ENCODE results near the gene GCLM. TPM values are rescaled to one million over a fixed set of nuclear protein-coding genes. Genes with fewer than 3 reads are reported as not detected.
"Not testable (repeated sequence)": the region's sequence is repeated elsewhere in the genome, so short reads cannot be mapped to it uniquely, and the experiment has no call there.

The GCLM gene
- total RNA-seq, 1 experiment from 2014 or later = 26.3 TPM

GRCh38 chr1:93850687-93851326 is 58.4 kb downstream of the GCLM start:
- POLR2A ChIA-PET (ENCODE audit: unreplicated experiment); H3K27me3 ChIP-seq (ENCODE audit: low read length); H3K79me2 ChIP-seq (ENCODE audit: low read length); H3K9me2 ChIP-seq (replicated peaks; ENCODE audit: low read length); H4K20me1 ChIP-seq (ENCODE audit: low read length); H3K36me3 ChIP-seq (ENCODE audit: low read depth, low read length); intact Hi-C loops (cut with micrococcal nuclease); BruUV-seq (replicated peaks); CTCF ChIA-PET; H3K9me3 ChIP-seq (ENCODE audit: low read length); H2AFZ ChIP-seq (ENCODE audit: low read length); H3K4me3 ChIP-seq (ENCODE audit: low read length); ATAC-seq; H3K27ac ChIP-seq (ENCODE audit: low read length); H3K4me1 ChIP-seq (ENCODE audit: insufficient read depth, low read length); H3K4me2 ChIP-seq (ENCODE audit: low read length); H3F3A ChIP-seq (ENCODE audit: low read length, unreplicated experiment); H3K9ac ChIP-seq (ENCODE audit: low read length): not testable (repeated sequence)
- peak; percentile 63 for DNase-seq
- TF ChIP-seq CTCF (conservative IDR thresholded peaks at IDR 0.05; ENCODE audit: low read depth, low read length) = peak; percentile 57; the same call in 1 of the 2 replicates

GRCh38 chr1:93848350-93848883 is 60.8 kb downstream of the GCLM start:
- ChIA-PET POLR2A (ENCODE audit: unreplicated experiment) (no interaction called here), CTCF (interaction anchor here (0.6 kb wide), 1 partner anchor 633 kb away, joined by 3 read pairs; no protein-coding TSS in a partner anchor)
- Histone ChIP-seq H3K27me3 (ENCODE audit: low read length) (no peaks in the 10 kb centered on the region), H3K79me2 (ENCODE audit: low read length) (peaks cover 18% of the 10 kb centered on the region), H3K9me3 (ENCODE audit: low read length) (no peaks in the 10 kb centered on the region), H3F3A (ENCODE audit: low read length, unreplicated experiment) (peaks cover 3% of the 10 kb centered on the region), H3K9me2 (replicated peaks; ENCODE audit: low read length) (no peaks in the 10 kb centered on the region), H3K36me3 (ENCODE audit: low read depth, low read length) (no peaks in the 10 kb centered on the region), H4K20me1 (ENCODE audit: low read length) (no peaks in the 10 kb centered on the region), H2AFZ (ENCODE audit: low read length) (peak overlapping the region; percentile 88), H3K4me3 (ENCODE audit: low read length) (peak overlapping the region; percentile 82), H3K9ac (ENCODE audit: low read length) (peak overlapping the region; percentile 89), H3K4me2 (ENCODE audit: low read length) (peak overlapping the region; percentile 88), H3K27ac (ENCODE audit: low read length) (peak overlapping the region; percentile 93), H3K4me1 (ENCODE audit: insufficient read depth, low read length) (peaks cover 29% of the 10 kb centered on the region)
- ATAC-seq (no peak), DNase-seq (no peak)
- TF ChIP-seq EZH2phosphoT487 (IDR thresholded peaks at IDR 0.05; ENCODE audit: borderline replicate concordance, low read length) (no peak), EZH2 (IDR thresholded peaks at IDR 0.05; ENCODE audit: low read length, unreplicated experiment) (no peak), CTCF (conservative IDR thresholded peaks at IDR 0.05; ENCODE audit: low read depth, low read length) (no peak)
- BruUV-seq (replicated peaks) = no TSS peak
- intact Hi-C loops (cut with micrococcal nuclease) = loop anchor here (10.0 kb wide), 3 partner anchors 264 to 544 kb away; partner anchors contain the start of gene DR1

- H3K27me3 ChIP-seq (ENCODE audit: low read length) = no peaks in the 10 kb centered on the region
- H3K4me2 ChIP-seq (ENCODE audit: low read length) = peak overlapping the region; percentile 88
- BruUV-seq (replicated peaks) = TSS peak; percentile 37
- intact Hi-C loops (cut with micrococcal nuclease) = loop anchor here (1.0 to 10.0 kb wide), 4 partner anchors 61 to 543 kb away; partner anchors contain the start of genes DR1 and GCLM
- H2AFZ ChIP-seq (ENCODE audit: low read length) = peak overlapping the region; percentile 88
- no peaks in the 10 kb centered on the region for H4K20me1 ChIP-seq (ENCODE audit: low read length)
- peak; percentile 19 for ATAC-seq
- DNase-seq = peak; percentile 66
- TF ChIP-seq EZH2phosphoT487 (IDR thresholded peaks at IDR 0.05; ENCODE audit: borderline replicate concordance, low read length) (no peak), EZH2 (IDR thresholded peaks at IDR 0.05; ENCODE audit: low read length, unreplicated experiment) (no peak), CTCF (conservative IDR thresholded peaks at IDR 0.05; ENCODE audit: low read depth, low read length) (no peak)
- H3K4me1 ChIP-seq (ENCODE audit: insufficient read depth, low read length) = peaks cover 35% of the 10 kb centered on the region
- no peaks in the 10 kb centered on the region for H3K9me2 ChIP-seq (replicated peaks; ENCODE audit: low read length)
- peak overlapping the region; percentile 89 for H3K9ac ChIP-seq (ENCODE audit: low read length)
- peaks cover 3% of the 10 kb centered on the region for H3F3A ChIP-seq (ENCODE audit: low read length, unreplicated experiment)
- no peaks in the 10 kb centered on the region for H3K36me3 ChIP-seq (ENCODE audit: low read depth, low read length)
- ChIA-PET POLR2A (ENCODE audit: unreplicated experiment) (interaction anchor here (0.6 kb wide), 1 partner anchor 399 kb away, joined by 18 read pairs; no protein-coding TSS in a partner anchor), CTCF (no interaction called here)
- H3K27ac ChIP-seq (ENCODE audit: low read length) = peak overlapping the region; percentile 93
- H3K79me2 ChIP-seq (ENCODE audit: low read length) = peaks cover 22% of the 10 kb centered on the region
- peak overlapping the region; percentile 82 for H3K4me3 ChIP-seq (ENCODE audit: low read length)
- H3K9me3 ChIP-seq (ENCODE audit: low read length) = no peaks in the 10 kb centered on the region
Measured at GRCh38 chr1:93847811-93848288, 61.4 kb downstream of the GCLM start.
